ENCODE data around the gene C17orf58. TPM values are rescaled to one million over a fixed set of nuclear protein-coding genes. Genes with fewer than 3 reads are reported as not detected.

C17orf58 gene
- total and polyA plus RNA-seq, 2 donors (not counting 1 experiment from before 2014, with no cell fraction given): 1.0 to 2.8 TPM

GRCh38 chr17:67994817-67995569 lies 1.3 kb downstream of the C17orf58 start:
- peak overlapping the region; percentile 62 for H3K9ac ChIP-seq (ENCODE audit: low read length)
- peak overlapping the region; percentile 73 for H2AFZ ChIP-seq (ENCODE audit: insufficient read depth, low read depth, low read length, poor library complexity, severe bottlenecking)
- peak overlapping the region; percentile 34 to 64 (median 55) for H3K4me3 ChIP-seq (ENCODE audit: control extremely low read depth in 1 of 5, extremely low read depth in 1 of 5, insufficient read depth in 1 of 5, low read depth in 2 of 5, low read length in 4 of 5)
- peaks cover 20% of the 10 kb centered on the region for H3K27me3 Mint-ChIP-seq
- H3K9me3 ChIP-seq (ENCODE audit: control extremely low read depth in 1 of 3, control insufficient read depth in 2 of 3, insufficient read depth in 1 of 3, low read length in 2 of 3): peaks cover 0 to 3% (median 0%) of the 10 kb centered on the region in 3 donors
- H3K4me2 ChIP-seq (replicated peaks; ENCODE audit: low read depth, low read length, poor library complexity, severe bottlenecking): peak overlapping the region; percentile 88
- CTCF ChIA-PET: interaction anchor here (1.0 to 1.6 kb wide), 5 partner anchors 13 to 462 kb away, joined by 3 to 5 read pairs (median 3); partner anchors contain the start of gene WIPI1
- H3K79me2 ChIP-seq (ENCODE audit: control insufficient read depth, insufficient read depth, low read length): no peaks in the 10 kb centered on the region
- H3K4me3 Mint-ChIP-seq: peak overlapping the region; percentile 85
- no peak overlapping the region for H3K27ac ChIP-seq (ENCODE audit: low read length in 2 of 2)
- H3K27ac Mint-ChIP-seq: no peak overlapping the region
- peak; percentile 48 for DNase-seq
- no peaks in the 10 kb centered on the region for H4K20me1 ChIP-seq (ENCODE audit: control insufficient read depth, insufficient read depth, low read length, poor library complexity, severe bottlenecking)
- ATAC-seq (ENCODE audit: low read depth): no peak
- H3K27me3 ChIP-seq (replicated peaks in 1 of 4; ENCODE audit: control extremely low read depth in 1 of 4, control insufficient read depth in 3 of 4, insufficient read depth in 4 of 4, low read length in 3 of 4): peaks cover 0 to 21% (median 8%) of the 10 kb centered on the region in 4 experiments
- TF ChIP-seq EZH2 (IDR thresholded peaks at IDR 0.05; ENCODE audit: borderline replicate concordance, insufficient read depth, low read depth, low read length, poor library complexity, severe bottlenecking) (no peak), CTCF (IDR thresholded peaks at IDR 0.05) (peak; percentile 9)
- no CpG with 5 or more reads among the region's 9 CpGs for WGBS (ENCODE audit: insufficient coverage)
- H3K9me3 Mint-ChIP-seq (ENCODE audit: insufficient read depth): no peaks in the 10 kb centered on the region
- H3K4me1 ChIP-seq (ENCODE audit: control insufficient read depth in 2 of 2, insufficient read depth in 2 of 2, low read length in 2 of 2): peaks cover 30 to 34% of the 10 kb centered on the region in 2 donors
- H3K4me1 Mint-ChIP-seq: peaks cover 33% of the 10 kb centered on the region
- no peaks in the 10 kb centered on the region for H3K36me3 ChIP-seq (replicated peaks in 1 of 2; ENCODE audit: control extremely low read depth in 1 of 2, control insufficient read depth in 1 of 2, extremely low read depth in 1 of 2, insufficient read depth in 2 of 2, low read length in 1 of 2)
- intact Hi-C loops (cut with micrococcal nuclease): no loop called here
- POLR2A ChIA-PET: interaction anchor here (0.6 to 1.8 kb wide), 4 partner anchors 20 to 443 kb away, joined by 3 to 8 read pairs (median 6); no protein-coding TSS in a partner anchor

- H3K36me3 ChIP-seq (replicated peaks in 1 of 2; ENCODE audit: control extremely low read depth in 1 of 2, control insufficient read depth in 1 of 2, extremely low read depth in 1 of 2, insufficient read depth in 2 of 2, low read length in 1 of 2): no peaks in the 10 kb centered on the region
- Mint-ChIP-seq H3K4me3 (peak overlapping the region; percentile 85), H3K4me1 (peaks cover 33% of the 10 kb centered on the region), H3K27me3 (peaks cover 20% of the 10 kb centered on the region), H3K9me3 (ENCODE audit: insufficient read depth) (no peaks in the 10 kb centered on the region), H3K27ac (peak overlapping the region; percentile 82)
- 3% methylated on average over 10 of the region's 21 CpGs for WGBS (ENCODE audit: insufficient coverage)
- ChIA-PET CTCF (interaction anchor here (0.6 to 1.6 kb wide), 4 partner anchors 14 to 463 kb away, joined by 3 to 4 read pairs (median 3); partner anchors contain the start of gene WIPI1), POLR2A (interaction anchor here (0.6 to 1.8 kb wide), 2 partner anchors 26 to 344 kb away, joined by 6 to 8 read pairs; no protein-coding TSS in a partner anchor)
- peak overlapping the region; percentile 74 for H3K9ac ChIP-seq (ENCODE audit: low read length)
- TF ChIP-seq CTCF (IDR thresholded peaks at IDR 0.05): no peak
- TF ChIP-seq EZH2 (IDR thresholded peaks at IDR 0.05; ENCODE audit: borderline replicate concordance, insufficient read depth, low read depth, low read length, poor library complexity, severe bottlenecking): no peak
- intact Hi-C loops (cut with micrococcal nuclease): loop anchor here (1.0 to 2.0 kb wide), 2 partner anchors 26 to 297 kb away; partner anchors contain the start of genes ARSG and SLC16A6
- ATAC-seq (ENCODE audit: low read depth) (no peak), DNase-seq (no peak)
- H3K9me3 ChIP-seq (ENCODE audit: control extremely low read depth in 1 of 3, control insufficient read depth in 2 of 3, insufficient read depth in 1 of 3, low read length in 2 of 3): peaks cover 0 to 3% (median 0%) of the 10 kb centered on the region in 3 donors
- H3K4me2 ChIP-seq (replicated peaks; ENCODE audit: low read depth, low read length, poor library complexity, severe bottlenecking): peak overlapping the region; percentile 96
- H3K79me2 ChIP-seq (ENCODE audit: control insufficient read depth, insufficient read depth, low read length): no peaks in the 10 kb centered on the region
- peaks cover 0 to 21% (median 8%) of the 10 kb centered on the region in 4 experiments for H3K27me3 ChIP-seq (replicated peaks in 1 of 4; ENCODE audit: control extremely low read depth in 1 of 4, control insufficient read depth in 3 of 4, insufficient read depth in 4 of 4, low read length in 3 of 4)
- H3K4me1 ChIP-seq (ENCODE audit: control insufficient read depth in 2 of 2, insufficient read depth in 2 of 2, low read length in 2 of 2): peaks cover 30 to 34% of the 10 kb centered on the region in 2 donors
- H2AFZ ChIP-seq (ENCODE audit: insufficient read depth, low read depth, low read length, poor library complexity, severe bottlenecking): peak overlapping the region; percentile 92
- peak overlapping the region; percentile 50 to 72 for H3K27ac ChIP-seq (ENCODE audit: low read length in 2 of 2)
- no peaks in the 10 kb centered on the region for H4K20me1 ChIP-seq (ENCODE audit: control insufficient read depth, insufficient read depth, low read length, poor library complexity, severe bottlenecking)
- H3K4me3 ChIP-seq (ENCODE audit: control extremely low read depth in 1 of 5, extremely low read depth in 1 of 5, insufficient read depth in 1 of 5, low read depth in 2 of 5, low read length in 4 of 5): peak overlapping the region in 4 of 5 experiments; percentile 68 to 71 (median 70)
Observed at GRCh38 chr17:67993998-67994361, 2.3 kb downstream of the C17orf58 start.

Data from B cell (primary cell).